Fibroblast of lung (primary cell): ENCODE results near the gene SLIT3. TPM values are rescaled to one million over a fixed set of nuclear protein-coding genes. Genes with fewer than 3 reads are reported as not detected.
A peak's percentile ranks its signal among the peaks of the same experiment; 100 is the strongest.

Experiments used
- DNase-seq, 2 donors: peaks; one replicate each; pipeline versions ENCODE4 v3.0.0 to v3.0.0-alpha.2; 2010; ENCODE audit warnings: low read depth in 2 of 2
- H2AFZ ChIP-seq: 2 replicates; pipeline ENCODE4 v1.5.1; 2012; ENCODE audit warnings: low read length, control low read depth, inconsistent platforms
- H3K27ac ChIP-seq: 2 replicates; pipeline ENCODE4 v1.5.1; 2011; ENCODE audit warnings: low read length, control low read depth; ENCODE audit not compliant: insufficient read depth
- H3K27me3 ChIP-seq: 2 replicates; pipeline ENCODE4 v1.5.1; 2011; ENCODE audit warnings: mild to moderate bottlenecking, low read length; ENCODE audit not compliant: control insufficient read depth, insufficient read depth
- H3K36me3 ChIP-seq: 2 replicates; pipeline ENCODE4 v1.5.1; 2011; ENCODE audit warnings: low read length; ENCODE audit not compliant: control insufficient read depth, insufficient read depth
- H3K4me1 ChIP-seq: 2 replicates; pipeline ENCODE4 v1.5.1; 2011; ENCODE audit warnings: low read length; ENCODE audit not compliant: control insufficient read depth, insufficient read depth; ENCODE audit errors: extremely low read depth
- H3K4me2 ChIP-seq: 2 replicates; pipeline ENCODE4 v1.5.1; 2011; ENCODE audit warnings: low read length, control low read depth; ENCODE audit not compliant: insufficient read depth; ENCODE audit errors: extremely low read depth
- H3K4me3 ChIP-seq, 4 experiments: fragments of 200-600 bp in 1 of 4; sonication (generic) in 1 of 4; replicated peaks in 1 of 4; 2 replicates each; pipeline ENCODE4 v1.5.1; 2011 to 2016; ENCODE audit warnings: low read length in 4 of 4, low read depth in 3 of 4, mild to moderate bottlenecking in 3 of 4, control low read depth in 2 of 4, inconsistent platforms in 1 of 4, mixed read lengths in 1 of 4; ENCODE audit not compliant: insufficient read depth in 1 of 4; ENCODE audit errors: control extremely low read depth in 1 of 4
- H3K79me2 ChIP-seq: 2 replicates; pipeline ENCODE4 v1.5.1; 2012; ENCODE audit warnings: mild to moderate bottlenecking, low read length, inconsistent platforms; ENCODE audit not compliant: control insufficient read depth, insufficient read depth
- H3K9ac ChIP-seq: 2 replicates; pipeline ENCODE4 v1.5.1; 2011; ENCODE audit warnings: mild to moderate bottlenecking, low read length, control low read depth; ENCODE audit not compliant: insufficient read depth
- H3K9me3 ChIP-seq: 2 replicates; pipeline ENCODE4 v1.5.1; 2012; ENCODE audit warnings: low read depth, low read length; ENCODE audit not compliant: control insufficient read depth, insufficient read depth
- H4K20me1 ChIP-seq: 2 replicates; pipeline ENCODE4 v1.5.1; 2011; ENCODE audit warnings: low read length; ENCODE audit not compliant: control insufficient read depth, insufficient read depth; ENCODE audit errors: extremely low read depth
- EZH2 ChIP-seq: IDR thresholded peaks from 2 replicates; pipeline ENCODE4 v1.5.1; 2012; ENCODE audit warnings: low read length, control low read depth, mild to moderate bottlenecking; ENCODE audit errors: missing control alignments
- polyA plus RNA-seq, 2 donors: library from polyadenylated mRNA; depleted of rRNA in 1 of 2; stranded (reverse) in 1 of 2; unstranded in 1 of 2; fragments of >200 nt; gene quantifications; 2 replicates each; pipeline ENCODE4 v1.2.1, GENCODE V29; 2011 to 2012; ENCODE audit warnings: missing spikeins in 1 of 2
- total RNA-seq: library from RNA; depleted of rRNA; stranded (reverse); fragments of >200 nt; gene quantifications from 2 replicates; pipeline ENCODE4 v1.2.1, GENCODE V29; 2014
- TF ChIP-seq, protein P1 (sequence below), 2 donors: IDR thresholded peaks in 1 of 2; conservative IDR thresholded peaks in 1 of 2; 1 replicate in 1 of 2; 2 replicates in 1 of 2; pipeline ENCODE4 v1.5.1; 2011 to 2012; ENCODE audit warnings: low read length in 2 of 2, control low read depth in 1 of 2, inconsistent platforms in 1 of 2, low read depth in 1 of 2, mild to moderate bottlenecking in 1 of 2

Gene SLIT3
- total and polyA plus RNA-seq, 2 donors (not counting 1 experiment from before 2014, with no cell fraction given) = 1.6 to 4.6 TPM

DNA sequence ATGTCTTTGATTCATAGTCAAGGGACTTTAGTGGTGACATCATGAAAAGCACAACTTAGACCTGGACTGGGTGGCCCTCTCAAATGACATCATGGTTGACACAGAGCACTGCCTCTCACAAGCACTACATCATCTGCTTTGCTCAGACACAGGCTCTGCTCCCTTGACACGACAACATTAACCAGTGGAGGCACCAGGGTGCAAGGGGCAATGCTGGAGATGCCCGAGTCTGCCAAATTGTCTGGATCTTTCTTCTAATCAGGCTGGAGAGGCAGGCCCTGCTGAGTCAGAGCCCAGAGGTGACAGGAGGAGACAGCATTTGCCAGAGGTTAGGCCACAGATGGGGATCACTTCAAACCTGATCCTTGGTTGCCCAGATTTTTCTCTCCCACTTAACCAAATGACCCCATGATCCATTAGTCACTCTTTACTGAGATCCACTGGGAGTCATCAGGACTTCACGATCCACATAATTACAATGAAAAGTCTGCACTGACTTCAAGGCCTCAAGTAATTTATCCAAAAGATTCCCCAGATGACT is 174.4 kb downstream of the SLIT3 start:
- Histone ChIP-seq H3K27ac (no peak overlapping the region), H3K36me3 (no peaks in the 10 kb centered on the region), H3K27me3 (no peaks in the 10 kb centered on the region), H4K20me1 (no peaks in the 10 kb centered on the region), H3K79me2 (no peaks in the 10 kb centered on the region), H3K4me1 (no peaks in the 10 kb centered on the region), H3K9me3 (no peaks in the 10 kb centered on the region), H3K4me3 (no peak overlapping the region), H3K4me2 (no peak overlapping the region), H2AFZ (no peak overlapping the region), H3K9ac (no peak overlapping the region)
- DNase-seq = peak in 1 of 2 donors; percentile 62
- no peak for TF ChIP-seq EZH2
- TF ChIP-seq, protein P1, sequence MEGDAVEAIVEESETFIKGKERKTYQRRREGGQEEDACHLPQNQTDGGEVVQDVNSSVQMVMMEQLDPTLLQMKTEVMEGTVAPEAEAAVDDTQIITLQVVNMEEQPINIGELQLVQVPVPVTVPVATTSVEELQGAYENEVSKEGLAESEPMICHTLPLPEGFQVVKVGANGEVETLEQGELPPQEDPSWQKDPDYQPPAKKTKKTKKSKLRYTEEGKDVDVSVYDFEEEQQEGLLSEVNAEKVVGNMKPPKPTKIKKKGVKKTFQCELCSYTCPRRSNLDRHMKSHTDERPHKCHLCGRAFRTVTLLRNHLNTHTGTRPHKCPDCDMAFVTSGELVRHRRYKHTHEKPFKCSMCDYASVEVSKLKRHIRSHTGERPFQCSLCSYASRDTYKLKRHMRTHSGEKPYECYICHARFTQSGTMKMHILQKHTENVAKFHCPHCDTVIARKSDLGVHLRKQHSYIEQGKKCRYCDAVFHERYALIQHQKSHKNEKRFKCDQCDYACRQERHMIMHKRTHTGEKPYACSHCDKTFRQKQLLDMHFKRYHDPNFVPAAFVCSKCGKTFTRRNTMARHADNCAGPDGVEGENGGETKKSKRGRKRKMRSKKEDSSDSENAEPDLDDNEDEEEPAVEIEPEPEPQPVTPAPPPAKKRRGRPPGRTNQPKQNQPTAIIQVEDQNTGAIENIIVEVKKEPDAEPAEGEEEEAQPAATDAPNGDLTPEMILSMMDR (conservative IDR thresholded peaks at IDR 0.05 in 1 of 2, IDR thresholded peaks at IDR 0.05 in 1 of 2; ENCODE audit: low read depth in 1 of 2, low read length in 2 of 2) = no peak

DNA sequence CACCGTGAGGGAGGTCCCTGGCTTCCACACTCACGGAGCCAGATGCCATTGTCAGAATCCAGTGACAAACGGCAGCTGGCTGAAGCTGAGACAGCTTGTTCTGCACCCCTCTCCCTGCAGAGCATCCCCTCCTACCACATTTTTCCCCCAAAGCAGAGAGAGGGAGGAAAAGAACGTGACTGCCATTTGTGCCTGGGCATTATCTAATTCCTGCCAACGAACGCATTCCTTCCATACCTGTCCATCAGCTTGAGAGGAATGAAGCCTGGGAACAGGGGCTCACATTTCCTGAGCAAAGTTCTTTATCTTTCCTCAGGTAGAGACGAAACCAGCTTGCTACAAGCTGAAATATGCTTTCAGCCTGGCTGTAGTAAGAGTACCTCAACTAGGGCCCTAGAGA is 175.4 kb downstream of the SLIT3 start:
- H2AFZ ChIP-seq = no peak overlapping the region
- no peaks in the 10 kb centered on the region for H4K20me1 ChIP-seq

DNA sequence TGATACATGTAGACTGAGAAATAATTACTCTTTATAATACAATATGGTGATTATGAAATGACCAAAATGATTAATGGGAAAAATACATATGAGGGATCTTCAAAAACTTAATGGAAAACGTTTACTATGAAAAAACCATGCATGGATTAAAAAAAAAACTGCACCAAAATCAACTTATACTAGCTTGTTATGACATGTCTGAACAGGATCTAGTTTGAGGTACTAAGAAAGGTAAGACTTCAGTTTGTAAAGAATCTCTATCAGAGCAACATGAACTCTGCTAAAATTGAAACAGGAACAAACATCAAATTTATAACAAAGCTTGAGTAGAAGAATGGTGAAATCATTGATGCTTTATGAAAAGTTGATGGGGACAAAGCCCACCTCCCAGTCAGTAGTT is 178.0 kb downstream of the SLIT3 start:
- Histone ChIP-seq H3K4me2 (no peak overlapping the region), H3K36me3 (no peaks in the 10 kb centered on the region), H3K79me2 (no peaks in the 10 kb centered on the region), H4K20me1 (no peaks in the 10 kb centered on the region), H3K27ac (no peak overlapping the region), H2AFZ (no peak overlapping the region), H3K4me3 (no peak overlapping the region), H3K9me3 (no peaks in the 10 kb centered on the region), H3K9ac (no peak overlapping the region), H3K4me1 (no peaks in the 10 kb centered on the region), H3K27me3 (no peaks in the 10 kb centered on the region)
- TF ChIP-seq, protein P1 (conservative IDR thresholded peaks at IDR 0.05 in 1 of 2, IDR thresholded peaks at IDR 0.05 in 1 of 2; ENCODE audit: low read depth in 1 of 2, low read length in 2 of 2) = no peak
- no peak for TF ChIP-seq EZH2
- no peak for DNase-seq

More for the DNA sequence above, 175.4 kb downstream of the SLIT3 start:
- Histone ChIP-seq H3K36me3 (no peaks in the 10 kb centered on the region), H3K27ac (no peak overlapping the region), H3K27me3 (no peaks in the 10 kb centered on the region), H3K4me3 (no peak overlapping the region), H3K9ac (no peak overlapping the region), H3K79me2 (no peaks in the 10 kb centered on the region), H3K9me3 (no peaks in the 10 kb centered on the region), H3K4me2 (no peak overlapping the region), H3K4me1 (no peaks in the 10 kb centered on the region)
- no peak for DNase-seq
- TF ChIP-seq, protein P1 (conservative IDR thresholded peaks at IDR 0.05 in 1 of 2, IDR thresholded peaks at IDR 0.05 in 1 of 2; ENCODE audit: low read depth in 1 of 2, low read length in 2 of 2) = no peak
- no peak for TF ChIP-seq EZH2
